22Rv1 (cell line): Measurements from ENCODE around the gene TECPR2.

ENCODE experiments used
- ZFX ChIP-seq: fragments of 450-650 bp; IDR thresholded peaks from 2 replicates; pipeline ENCODE4 v1.6.1; 2017; ENCODE audit warnings: antibody characterized with exemption, borderline replicate concordance
- TF ChIP-seq, protein P1 (sequence below): fragments of 450-650 bp; IDR thresholded peaks from 2 replicates; pipeline ENCODE4 v1.5.1; 2017; ENCODE audit warnings: mild to moderate bottlenecking

- TF ChIP-seq ZFX: no peak
- TF ChIP-seq, protein P1, sequence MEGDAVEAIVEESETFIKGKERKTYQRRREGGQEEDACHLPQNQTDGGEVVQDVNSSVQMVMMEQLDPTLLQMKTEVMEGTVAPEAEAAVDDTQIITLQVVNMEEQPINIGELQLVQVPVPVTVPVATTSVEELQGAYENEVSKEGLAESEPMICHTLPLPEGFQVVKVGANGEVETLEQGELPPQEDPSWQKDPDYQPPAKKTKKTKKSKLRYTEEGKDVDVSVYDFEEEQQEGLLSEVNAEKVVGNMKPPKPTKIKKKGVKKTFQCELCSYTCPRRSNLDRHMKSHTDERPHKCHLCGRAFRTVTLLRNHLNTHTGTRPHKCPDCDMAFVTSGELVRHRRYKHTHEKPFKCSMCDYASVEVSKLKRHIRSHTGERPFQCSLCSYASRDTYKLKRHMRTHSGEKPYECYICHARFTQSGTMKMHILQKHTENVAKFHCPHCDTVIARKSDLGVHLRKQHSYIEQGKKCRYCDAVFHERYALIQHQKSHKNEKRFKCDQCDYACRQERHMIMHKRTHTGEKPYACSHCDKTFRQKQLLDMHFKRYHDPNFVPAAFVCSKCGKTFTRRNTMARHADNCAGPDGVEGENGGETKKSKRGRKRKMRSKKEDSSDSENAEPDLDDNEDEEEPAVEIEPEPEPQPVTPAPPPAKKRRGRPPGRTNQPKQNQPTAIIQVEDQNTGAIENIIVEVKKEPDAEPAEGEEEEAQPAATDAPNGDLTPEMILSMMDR: no peak
These were observed 150.1 kb downstream of the TECPR2 start for GRCh38 chr14:102512793-102513300.
